H7 (cell line): ENCODE data around the gene KCNMA1. TPM values are rescaled to one million over a fixed set of nuclear protein-coding genes. Genes with fewer than 3 reads are reported as not detected.
"Not testable (repeated sequence)": the region's sequence is repeated elsewhere in the genome, so short reads cannot be mapped to it uniquely, and the experiment has no call there.

ENCODE experiments used
- DNase-seq: peaks from one replicate; pipeline ENCODE4 v3.0.0; 2012
- H3K27me3 ChIP-seq: 2 replicates; pipeline ENCODE4 v1.6.0; 2011; ENCODE audit warnings: mild to moderate bottlenecking, low read length; ENCODE audit not compliant: control insufficient read depth, insufficient read depth
- H3K36me3 ChIP-seq: replicated peaks from 2 replicates; pipeline ENCODE4 v1.5.1; 2011; ENCODE audit warnings: low read length; ENCODE audit not compliant: control insufficient read depth, insufficient read depth
- H3K4me3 ChIP-seq: 2 replicates; pipeline ENCODE4 v1.5.1; 2011; ENCODE audit warnings: low read depth, mild to moderate bottlenecking, control low read depth, low read length, moderate library complexity; ENCODE audit not compliant: insufficient read depth
- total RNA-seq: library from RNA; depleted of rRNA; stranded (reverse); fragments of >200 nt; shearing (Covaris generic); gene quantifications from 2 replicates; pipeline ENCODE4 v1.2.3, GENCODE V29; 2014

Gene KCNMA1
- total RNA-seq, 1 experiment from 2014 or later = 0.94 TPM

GRCh38 chr10:77581738-77582137 is 55.9 kb downstream of the KCNMA1 start:
- Histone ChIP-seq H3K4me3 (no peak overlapping the region), H3K27me3 (no peaks in the 10 kb centered on the region), H3K36me3 (no peaks in the 10 kb centered on the region)
- DNase-seq = no peak

GRCh38 chr10:77580482-77580881 is 57.1 kb downstream of the KCNMA1 start:
- H3K4me3 ChIP-seq = no peak overlapping the region
- H3K27me3 ChIP-seq = no peaks in the 10 kb centered on the region
- no peaks in the 10 kb centered on the region for H3K36me3 ChIP-seq
- no peak for DNase-seq

- no peak overlapping the region for H3K4me3 ChIP-seq
- H3K27me3 ChIP-seq = no peaks in the 10 kb centered on the region
- no peaks in the 10 kb centered on the region for H3K36me3 ChIP-seq
- DNase-seq = no peak
These were observed 58.9 kb downstream of the KCNMA1 start for GRCh38 chr10:77578583-77579227.

- DNase-seq = no peak
- Histone ChIP-seq H3K4me3 (no peak overlapping the region), H3K36me3 (no peaks in the 10 kb centered on the region), H3K27me3 (no peaks in the 10 kb centered on the region)
These were observed 59.9 kb downstream of the KCNMA1 start for GRCh38 chr10:77577666-77578229.

GRCh38 chr10:77576444-77577032 is 61.1 kb downstream of the KCNMA1 start:
- H3K4me3 ChIP-seq = no peak overlapping the region
- H3K36me3 ChIP-seq = no peaks in the 10 kb centered on the region
- no peaks in the 10 kb centered on the region for H3K27me3 ChIP-seq
- no peak for DNase-seq

GRCh38 chr10:77576007-77576367 is 61.6 kb downstream of the KCNMA1 start:
- Histone ChIP-seq H3K4me3 (no peak overlapping the region), H3K36me3 (no peaks in the 10 kb centered on the region), H3K27me3 (no peaks in the 10 kb centered on the region)
- DNase-seq = no peak

GRCh38 chr10:77575271-77576006 is 62.2 kb downstream of the KCNMA1 start:
- H3K27me3 ChIP-seq = no peaks in the 10 kb centered on the region
- no peak for DNase-seq
- no peaks in the 10 kb centered on the region for H3K36me3 ChIP-seq
- H3K4me3 ChIP-seq = no peak overlapping the region

GRCh38 chr10:77574438-77574837 is 63.2 kb downstream of the KCNMA1 start:
- Histone ChIP-seq H3K36me3 (no peaks in the 10 kb centered on the region), H3K4me3 (no peak overlapping the region), H3K27me3 (no peaks in the 10 kb centered on the region)
- no peak for DNase-seq

- DNase-seq, H3K4me3 ChIP-seq: not testable (repeated sequence)
These were observed 65.1 kb downstream of the KCNMA1 start for GRCh38 chr10:77572520-77572919.

GRCh38 chr10:77571490-77571889 is 66.1 kb downstream of the KCNMA1 start:
- no peaks in the 10 kb centered on the region for H3K36me3 ChIP-seq
- no peaks in the 10 kb centered on the region for H3K27me3 ChIP-seq
- no peak for DNase-seq
- no peak overlapping the region for H3K4me3 ChIP-seq

More at GRCh38 chr10:77572520-77572919, 65.1 kb downstream of the KCNMA1 start:
- not testable (repeated sequence) for H3K36me3 ChIP-seq, H3K27me3 ChIP-seq

- H3K36me3 ChIP-seq = no peaks in the 10 kb centered on the region
- DNase-seq = no peak
- H3K27me3 ChIP-seq = no peaks in the 10 kb centered on the region; the same call in 1 of the 2 replicates
- no peak overlapping the region for H3K4me3 ChIP-seq
These were observed 70.6 kb downstream of the KCNMA1 start for GRCh38 chr10:77566914-77567566.

- Histone ChIP-seq H3K4me3 (no peak overlapping the region), H3K27me3 (no peaks in the 10 kb centered on the region; the same call in 1 of the 2 replicates), H3K36me3 (no peaks in the 10 kb centered on the region)
- no peak for DNase-seq
These were observed 71.4 kb downstream of the KCNMA1 start for GRCh38 chr10:77566236-77566635.

- no peak overlapping the region for H3K4me3 ChIP-seq
- H3K27me3 ChIP-seq = no peaks in the 10 kb centered on the region; the same call in 1 of the 2 replicates
- no peaks in the 10 kb centered on the region for H3K36me3 ChIP-seq
- DNase-seq = no peak
These were observed 72.0 kb downstream of the KCNMA1 start for GRCh38 chr10:77565590-77566023.

GRCh38 chr10:77564731-77565589 is 72.6 kb downstream of the KCNMA1 start:
- Histone ChIP-seq H3K36me3 (no peaks in the 10 kb centered on the region), H3K27me3 (no peaks in the 10 kb centered on the region; the same call in 1 of the 2 replicates), H3K4me3 (no peak overlapping the region)
- DNase-seq = peak; percentile 71
